Ectodermal cell (in vitro differentiated cells): ENCODE data around the gene CHD9.
"Not testable (repeated sequence)": the region's sequence is repeated elsewhere in the genome, so short reads cannot be mapped to it uniquely, and the experiment has no call there.

Experiments
- H3K27ac ChIP-seq: 2 replicates; pipeline ENCODE4 v1.7.0; 2013; ENCODE audit warnings: mild to moderate bottlenecking, low read depth, low read length; ENCODE audit not compliant: insufficient read depth, poor library complexity, severe bottlenecking
- H3K27me3 ChIP-seq: 2 replicates; pipeline ENCODE4 v1.7.0; 2013; ENCODE audit warnings: mild to moderate bottlenecking, low read length; ENCODE audit not compliant: insufficient read depth, control insufficient read depth, poor library complexity, severe bottlenecking
- H3K36me3 ChIP-seq: one replicate; pipeline ENCODE4 v1.7.0; 2013; ENCODE audit warnings: low read length; ENCODE audit not compliant: control insufficient read depth, insufficient read depth
- H3K4me1 ChIP-seq: one replicate; pipeline ENCODE4 v1.7.0; 2013; ENCODE audit warnings: low read length; ENCODE audit not compliant: control insufficient read depth, insufficient read depth
- H3K4me3 ChIP-seq: 2 replicates; pipeline ENCODE4 v1.7.0; 2013; ENCODE audit warnings: low read depth, low read length, control low read depth; ENCODE audit not compliant: insufficient read depth
- H3K9me3 ChIP-seq: 2 replicates; pipeline ENCODE4 v1.7.0; 2013; ENCODE audit warnings: mild to moderate bottlenecking, low read length, moderate library complexity; ENCODE audit not compliant: control insufficient read depth
- WGBS, 2 experiments: methylation state at CpG; one replicate each; pipeline ENCODE4 v1.1.7; 2013; ENCODE audit warnings: missing lambda C conversion rate in 2 of 2; 5-methylcytosine and 5-hydroxymethylcytosine counted together

Gene CHD9

GRCh38 chr16:53290520-53290919 is 235.7 kb downstream of the CHD9 start:
- WGBS, 2 experiments: 88 to 98% methylated on average over 5 of the region's 5 CpGs
- no peaks in the 10 kb centered on the region for H3K4me1 ChIP-seq
- H3K9me3 ChIP-seq: no peaks in the 10 kb centered on the region
- peaks cover 53% of the 10 kb centered on the region for H3K36me3 ChIP-seq
- H3K4me3 ChIP-seq: no peak overlapping the region
- H3K27ac ChIP-seq: no peak overlapping the region
- H3K27me3 ChIP-seq: no peaks in the 10 kb centered on the region

- Histone ChIP-seq H3K9me3 (no peaks in the 10 kb centered on the region), H3K4me3 (no peak overlapping the region), H3K27ac (no peak overlapping the region), H3K27me3 (no peaks in the 10 kb centered on the region), H3K4me1 (no peaks in the 10 kb centered on the region), H3K36me3 (peaks cover 54% of the 10 kb centered on the region)
- 100% methylated on average over 1 of the region's 2 CpGs for WGBS, 2 experiments
Measured at GRCh38 chr16:53291757-53292392, 237.1 kb downstream of the CHD9 start.

- Histone ChIP-seq H3K27me3 (no peaks in the 10 kb centered on the region), H3K36me3 (peaks cover 56% of the 10 kb centered on the region), H3K27ac (no peak overlapping the region), H3K4me3 (no peak overlapping the region), H3K4me1 (no peaks in the 10 kb centered on the region), H3K9me3 (no peaks in the 10 kb centered on the region)
Measured at GRCh38 chr16:53297477-53297876, 242.7 kb downstream of the CHD9 start.

- H3K4me1 ChIP-seq: no peaks in the 10 kb centered on the region
- WGBS, 2 experiments: 86 to 93% methylated on average over 1 to 2 of the region's 2 CpGs
- H3K4me3 ChIP-seq: no peak overlapping the region
- H3K27me3 ChIP-seq: no peaks in the 10 kb centered on the region
- no peak overlapping the region for H3K27ac ChIP-seq
- H3K36me3 ChIP-seq: peaks cover 51% of the 10 kb centered on the region
- no peaks in the 10 kb centered on the region for H3K9me3 ChIP-seq
Measured at GRCh38 chr16:53304334-53304733, 249.5 kb downstream of the CHD9 start.

- Histone ChIP-seq H3K9me3 (no peaks in the 10 kb centered on the region), H3K4me3 (no peak overlapping the region), H3K27ac (no peak overlapping the region), H3K4me1 (no peaks in the 10 kb centered on the region), H3K36me3 (peaks cover 47% of the 10 kb centered on the region), H3K27me3 (no peaks in the 10 kb centered on the region)
- WGBS, 2 experiments: 96 to 99% methylated on average over 3 of the region's 3 CpGs
Measured at GRCh38 chr16:53305743-53306142, 251.0 kb downstream of the CHD9 start.

GRCh38 chr16:53309457-53309856 is 254.7 kb downstream of the CHD9 start:
- H3K4me1 ChIP-seq: no peaks in the 10 kb centered on the region
- no peaks in the 10 kb centered on the region for H3K27me3 ChIP-seq
- WGBS, 2 experiments: 83 to 91% methylated on average over 3 of the region's 3 CpGs
- no peak overlapping the region for H3K4me3 ChIP-seq
- H3K27ac ChIP-seq: no peak overlapping the region
- peaks cover 54% of the 10 kb centered on the region for H3K36me3 ChIP-seq
- H3K9me3 ChIP-seq: no peaks in the 10 kb centered on the region

- H3K27me3 ChIP-seq: no peaks in the 10 kb centered on the region
- peaks cover 41% of the 10 kb centered on the region for H3K36me3 ChIP-seq
- 100% methylated on average over 1 of the region's 2 CpGs for WGBS, 2 experiments
- no peaks in the 10 kb centered on the region for H3K4me1 ChIP-seq
- no peak overlapping the region for H3K4me3 ChIP-seq
- no peaks in the 10 kb centered on the region for H3K9me3 ChIP-seq
- H3K27ac ChIP-seq: no peak overlapping the region
Measured at GRCh38 chr16:53320992-53321391, 266.2 kb downstream of the CHD9 start.

- H3K4me3 ChIP-seq: no peak overlapping the region
- no peaks in the 10 kb centered on the region for H3K27me3 ChIP-seq
- H3K9me3 ChIP-seq: no peaks in the 10 kb centered on the region
- no peaks in the 10 kb centered on the region for H3K4me1 ChIP-seq
- peaks cover 31% of the 10 kb centered on the region for H3K36me3 ChIP-seq
- WGBS, 2 experiments: 95% methylated on average over 5 of the region's 5 CpGs
- H3K27ac ChIP-seq: no peak overlapping the region
Measured at GRCh38 chr16:53323924-53324323, 269.1 kb downstream of the CHD9 start.

- H3K9me3 ChIP-seq, H3K36me3 ChIP-seq, H3K27me3 ChIP-seq, H3K4me3 ChIP-seq, H3K27ac ChIP-seq, H3K4me1 ChIP-seq: not testable (repeated sequence)
- WGBS, 2 experiments: 93 to 96% methylated on average over 2 to 3 of the region's 3 CpGs
Measured at GRCh38 chr16:53330991-53331390, 276.2 kb downstream of the CHD9 start.

- Histone ChIP-seq H3K4me1 (no peaks in the 10 kb centered on the region), H3K9me3 (no peaks in the 10 kb centered on the region), H3K27me3 (no peaks in the 10 kb centered on the region), H3K36me3 (no peaks in the 10 kb centered on the region), H3K4me3 (no peak overlapping the region), H3K27ac (no peak overlapping the region)
- WGBS, 2 experiments: 88 to 90% methylated on average over 3 of the region's 4 CpGs
Measured at GRCh38 chr16:53334581-53334980, 279.8 kb downstream of the CHD9 start.

GRCh38 chr16:53337294-53337693 is 282.5 kb downstream of the CHD9 start:
- Histone ChIP-seq H3K4me1 (no peaks in the 10 kb centered on the region), H3K9me3 (no peaks in the 10 kb centered on the region), H3K27me3 (no peaks in the 10 kb centered on the region), H3K27ac (no peak overlapping the region), H3K4me3 (no peak overlapping the region), H3K36me3 (no peaks in the 10 kb centered on the region)
